Measurements from ENCODE around the gene ETV6.

Gene ETV6

DNA sequence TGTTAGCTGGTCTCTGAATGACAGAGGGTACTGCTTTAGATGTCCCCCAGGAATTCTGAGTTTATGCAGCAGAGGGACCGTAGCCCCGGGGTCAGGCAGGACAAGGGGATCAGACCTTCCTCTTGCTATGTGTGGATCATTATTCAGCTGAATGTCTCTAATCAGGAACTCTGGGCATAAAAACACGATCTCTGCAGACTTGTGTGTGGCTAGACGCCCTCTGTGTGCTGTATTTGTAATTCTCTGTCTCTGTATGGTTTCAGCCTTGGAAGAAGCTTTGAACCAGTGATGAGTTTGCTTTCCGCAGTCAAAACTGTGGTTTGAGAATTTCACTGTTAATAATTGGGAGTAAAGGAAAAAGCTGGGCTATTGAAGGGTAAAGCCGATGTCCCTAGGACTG is 125.3 kb downstream of the ETV6 start:
- DNase-seq (ENCODE audit: low read depth in 2 of 2): no peak

DNA sequence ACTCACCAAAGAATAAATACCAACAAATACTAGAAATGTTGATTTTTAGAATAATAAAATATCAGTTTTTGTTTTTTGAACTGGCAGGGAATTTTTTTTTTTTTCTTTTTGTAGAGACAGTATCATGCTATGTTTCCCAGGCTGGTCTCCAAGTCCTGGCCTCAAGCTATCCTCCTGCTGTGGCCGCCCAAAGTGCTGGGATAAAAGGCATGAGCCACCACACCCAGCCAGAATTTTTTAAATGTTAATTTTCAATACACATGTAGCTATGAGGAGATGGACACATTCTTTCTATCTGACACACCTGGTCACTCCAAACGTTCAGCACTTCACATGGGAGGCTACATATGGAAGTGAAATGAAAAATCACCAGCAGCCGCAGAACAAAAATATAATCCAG is 126.8 kb downstream of the ETV6 start:
- DNase-seq (ENCODE audit: low read depth in 2 of 2): no peak

DNA sequence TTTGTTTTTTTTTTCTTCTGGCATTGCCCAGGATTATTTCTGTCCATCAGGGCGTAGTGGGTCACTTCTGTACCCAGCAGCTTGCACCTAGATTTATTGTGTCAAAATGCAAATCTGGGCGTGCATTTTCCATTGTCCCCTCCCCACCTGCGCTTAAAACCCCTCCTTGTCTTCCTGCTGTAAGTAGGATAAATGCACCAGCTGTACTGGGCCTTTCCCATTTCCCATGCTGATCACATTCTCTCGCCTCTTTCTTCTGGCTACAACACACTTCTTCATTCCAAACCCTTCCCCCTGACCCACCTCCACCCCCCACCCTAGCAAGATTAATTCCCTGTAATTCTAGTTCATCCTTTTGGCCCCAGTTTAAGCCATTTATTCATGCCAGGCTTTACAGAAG is 128.0 kb downstream of the ETV6 start:
- DNase-seq (ENCODE audit: low read depth in 2 of 2): no peak

DNA sequence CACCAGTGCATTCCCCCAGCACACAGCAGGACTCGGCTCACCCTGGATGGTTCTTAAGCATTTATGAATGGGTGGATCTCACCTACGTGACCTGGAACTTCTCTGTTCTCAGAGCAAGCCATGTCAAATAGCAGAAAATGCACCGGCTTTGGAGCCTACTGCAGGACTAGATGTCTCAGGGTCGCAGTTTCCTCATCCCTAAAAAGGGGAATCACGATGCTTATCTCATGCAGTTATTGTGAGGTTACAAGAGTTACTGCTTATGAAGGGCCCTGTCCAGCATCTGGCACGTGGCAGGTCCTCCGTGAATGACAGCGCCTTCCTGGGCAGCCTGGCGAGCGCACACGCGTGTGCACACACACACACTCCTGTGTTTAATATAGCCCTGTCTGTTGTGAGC is 128.5 kb downstream of the ETV6 start:
- DNase-seq (ENCODE audit: low read depth in 2 of 2): no peak

DNA sequence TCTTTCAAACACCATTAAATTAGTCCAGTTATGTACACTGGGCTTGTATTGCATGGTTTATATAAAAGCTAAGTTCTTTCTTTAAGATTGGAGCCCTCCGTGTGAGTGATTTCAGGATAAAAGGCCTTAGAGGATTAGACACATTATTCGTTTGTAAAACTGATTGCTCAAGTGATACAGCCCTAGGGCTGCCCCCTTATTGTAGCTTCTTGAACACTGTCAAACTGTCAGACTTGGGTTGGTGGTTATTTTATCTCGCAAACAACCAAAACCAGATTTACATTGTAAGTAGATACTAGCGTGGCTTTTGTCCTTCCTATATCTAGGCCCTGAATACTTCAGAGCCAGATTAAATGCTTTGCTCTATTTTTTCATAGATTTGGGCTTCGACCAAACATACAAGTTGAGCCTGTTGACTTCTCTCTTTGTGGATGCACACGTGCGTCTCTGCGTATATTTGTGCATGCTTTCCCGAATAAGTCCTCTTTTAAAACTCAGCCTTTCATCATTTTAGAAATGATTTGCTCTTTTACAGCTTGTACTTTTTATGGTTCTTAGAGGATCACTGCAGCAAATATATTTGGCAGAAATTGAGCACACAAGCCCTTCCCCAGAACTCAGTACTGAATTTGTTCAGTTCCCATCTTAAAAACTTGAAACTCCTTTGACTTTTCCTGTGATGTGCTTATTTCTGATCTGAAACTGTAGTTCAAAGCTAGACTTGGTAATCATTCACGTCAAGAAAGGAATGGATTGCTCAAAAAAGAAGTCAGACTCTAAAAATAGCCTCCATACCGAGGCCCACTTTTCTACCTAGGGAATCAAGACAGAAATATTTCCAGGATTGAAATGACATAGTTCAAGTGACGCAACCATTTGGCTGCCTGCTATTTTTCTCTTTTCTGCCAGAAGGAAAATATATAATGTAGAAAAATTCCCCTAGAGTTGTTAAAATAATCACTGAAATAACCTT is 129.5 kb downstream of the ETV6 start:
- DNase-seq (ENCODE audit: low read depth in 2 of 2): no peak

DNA sequence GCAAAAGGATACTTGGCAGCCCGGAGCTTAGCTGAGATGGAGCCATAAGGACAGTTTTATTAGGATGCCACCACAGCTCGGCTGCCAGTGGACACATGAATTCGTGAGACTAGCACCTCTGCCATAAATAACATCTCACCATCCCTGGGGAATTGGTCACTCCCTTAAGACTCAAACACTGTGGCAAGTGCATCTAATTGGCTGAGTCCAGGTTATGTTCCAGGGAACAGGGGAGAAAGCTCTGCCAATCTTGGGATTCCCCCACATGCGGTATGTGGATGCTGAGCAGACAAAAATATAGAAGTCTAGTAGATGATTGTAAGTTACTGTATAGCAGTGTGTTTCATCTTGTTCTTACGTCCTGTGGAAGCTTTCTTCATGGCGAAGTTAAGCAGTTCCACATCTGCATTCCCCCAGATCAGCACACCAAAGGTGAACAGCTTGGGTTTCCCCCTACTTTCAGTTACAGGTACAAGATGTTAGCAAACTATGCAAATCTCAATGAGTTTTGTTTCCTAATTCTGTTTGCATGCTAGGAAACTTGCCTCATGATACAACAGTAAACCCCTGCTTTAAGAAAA is 131.1 kb downstream of the ETV6 start:
- no peak for DNase-seq (ENCODE audit: low read depth in 2 of 2)

DNA sequence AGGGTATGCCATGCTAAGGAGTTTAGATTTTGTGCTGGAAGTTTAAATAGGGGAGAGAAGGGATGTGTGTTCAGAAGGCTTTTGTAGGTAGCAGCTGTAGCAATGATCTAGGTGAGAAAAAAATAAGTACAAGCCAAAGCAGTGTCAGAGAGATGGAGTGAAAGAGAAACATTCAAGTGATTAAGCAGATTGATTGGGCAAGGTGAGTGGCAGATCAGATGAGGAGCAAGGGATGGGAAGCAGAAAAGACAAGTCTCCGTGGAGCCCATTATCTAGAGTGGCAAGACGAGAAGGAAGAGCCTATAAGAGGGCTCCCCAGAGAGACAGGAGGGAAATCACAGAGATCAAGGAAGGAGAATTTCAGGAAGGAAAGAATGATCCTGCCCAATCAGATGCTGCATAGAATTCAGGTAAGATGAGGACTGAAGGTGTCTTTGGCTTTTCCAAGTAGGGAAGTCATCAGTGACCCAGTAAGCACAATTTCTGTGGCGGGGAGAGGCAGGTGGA is 133.5 kb downstream of the ETV6 start:
- no peak for DNase-seq (ENCODE audit: low read depth in 2 of 2)

DNA sequence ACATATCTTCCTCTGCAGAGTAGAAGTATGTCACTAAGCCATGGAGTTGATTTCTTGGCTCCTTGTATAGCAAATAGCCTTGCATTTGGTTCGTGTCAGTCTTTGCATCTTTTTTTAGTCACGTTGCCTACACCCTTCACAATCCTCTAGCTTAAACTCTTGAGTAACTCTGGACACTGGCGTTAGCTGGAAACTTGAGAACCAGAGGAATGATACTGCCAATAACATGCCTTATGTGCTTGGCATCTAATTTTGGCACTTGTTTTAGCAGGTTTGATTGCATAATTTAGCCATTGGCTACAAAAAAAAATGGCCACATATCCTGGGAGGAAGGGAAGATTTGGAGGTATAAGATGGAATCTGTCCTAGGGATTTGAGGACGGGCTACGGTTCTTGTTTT is 136.2 kb downstream of the ETV6 start:
- no peak for DNase-seq (ENCODE audit: low read depth in 2 of 2)

DNA sequence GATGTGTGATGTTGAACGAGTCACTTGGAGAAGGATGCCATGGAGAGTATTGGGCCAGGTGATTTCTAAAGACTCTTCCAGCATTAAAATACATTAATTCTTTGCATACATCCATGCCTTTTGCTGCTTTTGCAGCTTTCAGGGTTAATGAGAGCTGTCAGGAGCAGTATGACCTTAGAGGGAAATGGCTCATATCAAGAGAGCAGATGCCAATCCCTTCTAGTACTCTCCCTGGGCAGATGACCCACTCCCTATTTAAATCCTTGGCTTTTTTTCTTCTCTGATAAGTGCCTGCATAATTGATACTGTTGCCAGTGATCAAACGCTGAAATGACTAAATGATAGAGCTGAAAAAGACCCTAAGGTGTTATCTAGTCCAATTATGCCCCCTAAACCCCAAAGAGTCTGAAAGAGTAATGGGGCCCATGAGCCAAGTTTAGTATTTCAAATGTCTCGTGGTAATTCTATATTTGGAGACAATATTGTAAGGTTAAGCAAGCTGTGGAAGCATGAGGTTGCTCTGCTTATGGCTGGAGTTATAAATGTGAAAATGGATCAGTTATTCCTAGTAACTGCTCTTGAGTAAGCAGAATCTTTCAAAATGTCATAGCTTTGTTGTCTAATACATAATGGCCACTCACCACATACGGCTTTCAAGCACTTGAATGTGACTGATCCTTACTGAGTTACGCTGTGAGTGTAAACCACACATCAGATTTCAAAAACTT is 137.3 kb downstream of the ETV6 start:
- no peak for DNase-seq (ENCODE audit: low read depth in 2 of 2)

DNA sequence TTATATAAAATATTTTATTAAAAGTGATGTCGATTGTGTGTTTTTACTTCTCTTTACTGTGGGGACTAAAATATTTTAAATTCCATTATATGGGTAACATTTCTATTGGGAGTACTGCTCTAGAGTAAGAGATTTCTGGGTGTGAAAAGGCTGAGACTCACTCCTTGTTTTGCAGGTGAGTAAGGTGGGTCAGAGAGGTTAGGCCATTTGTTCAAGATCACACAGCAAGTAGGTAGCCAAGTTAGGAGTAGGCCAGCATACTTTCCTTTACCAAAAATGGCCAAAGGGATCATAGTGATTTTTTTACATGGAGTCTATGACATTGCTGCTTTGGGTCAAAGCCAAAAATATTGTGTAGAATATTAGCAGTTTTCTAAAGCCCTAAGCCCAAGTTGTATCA is 138.0 kb downstream of the ETV6 start:
- no peak for DNase-seq (ENCODE audit: low read depth in 2 of 2)

DNA sequence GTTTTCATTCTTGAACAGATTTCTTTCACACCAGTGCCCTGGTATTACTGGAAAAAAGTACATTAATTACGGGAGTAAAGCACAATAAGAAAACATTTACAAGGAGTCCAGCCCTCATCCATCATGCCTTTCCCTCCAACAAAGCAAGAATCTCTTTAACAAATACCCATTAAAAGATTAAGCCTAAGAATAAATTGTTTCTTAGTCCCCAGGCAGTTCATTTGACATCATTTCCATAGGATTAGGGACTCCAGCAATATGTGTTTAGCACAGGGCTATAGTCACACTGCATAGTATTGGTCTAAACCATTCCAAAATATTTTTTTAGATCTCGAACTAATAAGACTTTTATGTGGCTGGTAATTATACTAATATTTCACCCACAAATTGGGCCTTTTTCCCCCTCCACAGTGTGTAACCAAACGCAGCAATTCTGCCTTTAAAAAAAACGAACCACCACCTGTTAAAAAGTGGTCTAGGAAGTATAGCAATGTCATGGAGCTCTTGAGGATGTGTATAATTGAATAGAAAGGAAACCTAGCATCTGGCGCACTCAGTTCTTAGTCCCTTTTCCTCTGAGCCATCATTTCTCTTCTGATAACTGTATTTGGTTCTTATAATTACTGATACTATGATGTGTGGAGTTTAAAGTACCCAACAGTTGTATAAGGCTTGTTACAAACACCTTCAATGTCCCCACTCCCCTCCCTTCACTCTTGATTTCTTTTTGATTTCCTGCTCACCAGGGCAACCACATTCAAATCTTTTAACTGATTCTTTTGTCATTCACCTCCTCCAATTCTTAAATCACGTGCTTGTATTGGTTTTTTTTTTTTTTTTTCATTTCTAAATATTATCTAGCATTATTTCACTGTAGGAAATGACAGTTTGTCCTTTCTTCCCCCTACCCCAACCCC is 138.7 kb downstream of the ETV6 start:
- no peak for DNase-seq (ENCODE audit: low read depth in 2 of 2)

DNA sequence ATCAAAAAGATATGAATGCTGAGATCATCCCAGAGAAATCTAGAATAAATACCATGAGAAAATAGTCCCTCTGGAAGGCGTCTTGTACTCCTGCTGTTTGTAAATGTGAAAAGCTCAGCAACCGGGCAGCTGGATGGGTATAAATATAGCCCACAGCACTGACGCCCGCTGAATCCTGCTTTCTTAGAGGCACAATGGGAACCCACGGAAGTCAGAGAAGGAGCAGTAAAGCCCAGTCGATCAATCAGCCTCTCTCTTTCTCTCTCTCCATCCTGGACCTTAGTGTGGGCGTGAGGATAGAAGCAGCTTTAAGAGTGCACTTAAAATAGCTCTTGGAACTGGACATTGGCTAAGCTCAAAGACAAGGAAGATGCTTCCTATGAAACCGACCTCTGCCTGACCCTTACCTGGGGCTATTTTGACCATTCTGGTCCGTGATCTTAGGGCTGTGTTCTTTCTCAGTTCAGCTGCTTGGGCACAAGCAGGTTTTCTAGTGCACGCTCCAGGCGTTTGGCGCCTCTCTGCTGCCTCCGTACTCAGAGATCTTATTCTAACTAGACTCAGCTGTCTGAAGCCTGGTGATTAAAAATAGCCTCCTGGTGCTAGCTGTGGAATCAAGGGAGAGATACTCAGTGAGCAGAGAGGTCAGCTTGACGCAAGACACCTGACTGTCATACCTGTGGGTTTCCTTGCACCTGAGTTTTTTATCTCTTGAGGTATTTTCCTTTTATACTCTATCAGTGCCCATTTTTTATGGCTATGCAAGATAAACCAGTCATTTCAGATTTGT is 144.6 kb downstream of the ETV6 start:
- DNase-seq (ENCODE audit: low read depth in 2 of 2): no peak

DNA sequence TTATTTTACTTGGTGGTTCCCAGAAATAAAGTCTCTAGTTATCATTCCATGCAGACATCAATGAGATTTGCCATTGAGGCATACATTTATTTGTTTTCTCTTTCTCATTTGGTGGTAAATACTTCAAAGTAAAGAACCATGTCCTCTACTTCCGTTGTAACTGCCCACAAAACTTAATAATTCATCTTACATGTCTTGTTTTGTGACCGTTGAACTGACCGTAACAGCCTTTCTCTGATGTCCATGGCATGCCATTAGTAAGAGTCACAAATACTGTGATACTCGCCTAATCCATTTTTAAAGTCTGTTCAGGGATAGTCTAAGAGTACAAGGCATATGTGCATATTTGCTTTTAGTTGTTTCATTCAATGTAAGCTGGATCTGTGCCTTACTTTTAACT is 145.3 kb downstream of the ETV6 start:
- DNase-seq (ENCODE audit: low read depth in 2 of 2): no peak

DNA sequence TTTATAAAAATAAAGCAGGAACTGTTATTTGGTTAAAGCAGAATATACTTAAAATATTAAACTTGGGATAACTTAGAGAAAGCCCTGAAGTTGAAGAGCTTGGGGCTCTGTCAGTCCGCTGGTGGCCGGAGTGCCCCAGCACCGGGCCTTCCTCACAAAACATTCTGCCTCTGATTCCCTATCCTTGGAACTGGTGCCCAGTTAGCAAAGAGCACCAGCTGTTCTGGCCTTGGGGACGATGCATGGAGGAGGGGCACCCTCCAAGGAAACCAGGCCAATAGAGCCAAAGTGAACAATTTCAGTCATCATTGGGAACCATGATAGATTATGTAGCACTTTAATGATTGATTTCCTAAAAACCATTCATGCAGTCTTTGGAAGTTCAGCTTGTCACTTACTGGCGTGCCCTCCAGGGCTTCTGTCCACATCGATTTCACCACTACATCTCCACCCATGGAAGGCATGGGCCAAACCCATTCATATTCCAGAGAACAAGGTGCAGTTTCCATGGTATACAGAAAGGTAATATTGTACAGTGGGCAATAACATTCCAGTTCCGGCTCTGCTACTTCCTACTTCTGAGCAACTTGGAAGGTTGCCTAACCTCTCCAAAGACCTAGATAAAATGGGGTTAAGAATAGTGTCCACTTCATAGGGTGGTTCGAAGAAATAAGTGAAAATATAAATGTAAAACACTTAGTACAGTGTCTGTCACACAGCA is 145.9 kb downstream of the ETV6 start:
- DNase-seq (ENCODE audit: low read depth in 2 of 2): no peak

DNA sequence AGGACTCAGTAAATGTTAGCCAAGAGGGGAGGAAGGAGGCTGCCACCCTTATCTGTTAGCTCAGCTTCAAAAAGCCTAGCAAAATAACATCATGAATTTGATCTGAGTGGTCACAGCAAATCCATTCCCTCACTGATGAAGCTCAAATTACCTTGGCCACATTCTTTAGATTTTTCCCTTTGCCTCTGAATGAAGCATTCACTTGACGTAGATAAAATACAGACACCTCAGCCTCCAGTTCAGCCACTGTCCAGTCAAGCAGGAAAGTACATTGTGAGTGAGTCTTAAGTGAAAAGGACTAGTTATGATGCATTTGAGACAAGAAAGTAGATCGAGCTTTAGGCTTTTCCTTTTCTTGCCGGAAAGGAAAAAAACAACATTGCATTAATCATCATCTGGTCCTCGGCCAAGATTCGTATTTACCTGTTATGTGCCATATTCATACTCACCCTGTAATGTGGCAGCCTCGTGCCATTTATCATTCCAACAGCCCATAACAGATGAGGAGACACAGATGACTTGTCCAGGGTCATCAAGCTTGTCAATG is 146.5 kb downstream of the ETV6 start:
- DNase-seq (ENCODE audit: low read depth in 2 of 2): no peak

DNA sequence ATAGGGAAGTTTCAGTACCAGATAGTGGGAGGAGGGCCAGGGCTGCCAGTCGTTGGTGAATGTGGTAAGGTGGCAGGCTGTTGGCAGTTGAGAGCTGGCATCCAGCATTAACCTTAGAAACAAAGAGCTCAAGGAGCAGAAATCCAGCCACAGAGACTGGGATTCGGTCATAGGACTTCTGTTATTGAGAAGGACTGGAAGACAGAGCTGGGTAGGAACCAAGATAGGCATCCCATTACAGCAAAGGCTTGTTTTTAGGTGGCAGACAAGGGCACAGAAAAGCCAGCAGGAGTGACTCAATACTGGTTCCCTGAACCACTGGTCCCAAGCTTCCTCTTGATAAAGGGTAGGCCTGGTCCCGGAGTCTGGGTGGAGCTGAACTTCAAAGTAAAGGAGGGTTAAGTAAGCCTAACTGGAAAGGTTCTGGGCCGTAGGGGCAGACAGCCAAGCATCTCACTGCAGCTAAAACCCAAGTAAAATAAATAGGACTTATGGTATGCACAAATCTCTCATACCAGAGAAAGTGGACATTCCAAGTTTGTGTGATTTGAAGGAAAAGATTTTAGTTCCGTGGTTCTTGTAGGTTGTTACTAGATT is 147.9 kb downstream of the ETV6 start:
- no peak for DNase-seq (ENCODE audit: low read depth in 2 of 2)

DNA sequence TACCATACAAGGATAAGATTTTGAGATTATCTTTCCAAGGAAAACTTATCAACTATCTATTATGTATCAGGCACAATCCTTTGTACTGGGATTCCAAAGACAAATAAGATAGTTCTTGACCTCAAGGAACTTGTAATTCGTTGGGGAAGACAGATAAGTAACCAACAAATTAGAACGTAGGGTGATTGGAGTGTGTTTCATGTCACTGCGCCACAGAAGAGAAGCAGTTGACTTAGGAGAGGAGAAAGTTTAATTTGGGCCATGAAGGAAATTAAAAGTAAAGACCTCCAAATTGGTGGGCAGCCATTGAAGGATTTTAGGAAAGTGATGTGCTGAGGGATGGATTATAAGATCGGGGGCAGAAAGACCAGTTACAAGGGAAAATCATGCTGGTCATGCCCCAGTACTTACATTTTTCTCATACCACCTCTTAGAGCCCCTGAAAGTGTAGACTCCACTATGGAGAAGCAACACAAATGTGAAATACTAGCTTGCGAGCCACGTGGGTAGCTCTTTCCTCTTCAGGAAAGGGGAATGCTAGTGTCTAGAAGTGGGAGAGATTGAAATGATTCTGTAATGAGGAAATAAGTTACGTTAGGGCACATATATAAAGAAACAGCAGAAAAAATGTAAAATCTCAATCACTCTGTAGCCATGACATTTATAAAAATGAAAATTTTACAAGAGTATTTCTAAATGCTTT is 148.7 kb downstream of the ETV6 start:
- DNase-seq (ENCODE audit: low read depth in 2 of 2): no peak

DNA sequence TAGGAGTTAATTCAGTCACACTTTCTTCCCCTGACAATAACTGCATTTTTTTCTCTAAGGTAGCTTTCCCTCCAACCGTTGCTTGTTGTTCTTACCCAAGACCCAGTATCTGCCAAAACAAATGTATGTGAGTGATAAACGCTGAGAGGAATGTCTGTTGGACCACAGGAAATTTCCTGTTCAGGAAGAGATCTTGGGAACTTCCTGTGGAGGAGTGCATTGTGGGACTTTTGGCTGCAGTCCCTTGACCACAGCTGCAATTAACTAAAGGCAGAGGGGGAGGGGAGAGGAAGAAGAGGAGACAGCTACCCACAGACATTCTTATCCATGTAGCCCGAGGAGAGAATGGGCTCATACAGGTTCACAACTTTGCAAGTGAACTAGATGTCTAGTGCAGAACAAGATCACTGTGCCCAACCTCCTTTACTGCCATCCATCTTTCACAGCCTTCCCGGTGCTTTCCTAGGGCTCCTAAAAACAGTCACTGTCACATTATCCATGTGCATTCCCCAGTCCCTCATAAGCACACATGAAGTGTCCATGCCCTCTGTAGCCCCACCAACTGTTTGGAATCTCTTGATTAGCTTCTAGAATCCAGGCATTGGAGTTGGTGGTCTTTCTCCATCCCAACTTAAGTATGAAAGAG is 149.5 kb downstream of the ETV6 start:
- DNase-seq (ENCODE audit: low read depth in 2 of 2): no peak

Data from stimulated activated CD4-positive, alpha-beta T cell treated with anti-CD3 and anti-CD28 coated beads, Interleukin-1b, Interleukin-23, amount 100 ng/mL, for 4 hours (primary cell).